Stimulated activated CD4-positive, alpha-beta T cell treated with anti-CD3 and anti-CD28 coated beads, Interleukin-12 subunit alpha, Interleukin-12 subunit beta, amount 100 ng/mL, for 48 hours (primary cell): ENCODE data around the gene TMEM150A.
"Not testable (repeated sequence)": the region's sequence is repeated elsewhere in the genome, so short reads cannot be mapped to it uniquely, and the experiment has no call there.

Source experiments
- DNase-seq, 3 donors: peaks; one replicate each; pipeline ENCODE4 v3.0.0-alpha.2; 2020; ENCODE audit warnings: low read depth in 2 of 3, low spot score in 1 of 3

Gene TMEM150A, protein sequence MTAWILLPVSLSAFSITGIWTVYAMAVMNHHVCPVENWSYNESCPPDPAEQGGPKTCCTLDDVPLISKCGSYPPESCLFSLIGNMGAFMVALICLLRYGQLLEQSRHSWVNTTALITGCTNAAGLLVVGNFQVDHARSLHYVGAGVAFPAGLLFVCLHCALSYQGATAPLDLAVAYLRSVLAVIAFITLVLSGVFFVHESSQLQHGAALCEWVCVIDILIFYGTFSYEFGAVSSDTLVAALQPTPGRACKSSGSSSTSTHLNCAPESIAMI

DNA sequence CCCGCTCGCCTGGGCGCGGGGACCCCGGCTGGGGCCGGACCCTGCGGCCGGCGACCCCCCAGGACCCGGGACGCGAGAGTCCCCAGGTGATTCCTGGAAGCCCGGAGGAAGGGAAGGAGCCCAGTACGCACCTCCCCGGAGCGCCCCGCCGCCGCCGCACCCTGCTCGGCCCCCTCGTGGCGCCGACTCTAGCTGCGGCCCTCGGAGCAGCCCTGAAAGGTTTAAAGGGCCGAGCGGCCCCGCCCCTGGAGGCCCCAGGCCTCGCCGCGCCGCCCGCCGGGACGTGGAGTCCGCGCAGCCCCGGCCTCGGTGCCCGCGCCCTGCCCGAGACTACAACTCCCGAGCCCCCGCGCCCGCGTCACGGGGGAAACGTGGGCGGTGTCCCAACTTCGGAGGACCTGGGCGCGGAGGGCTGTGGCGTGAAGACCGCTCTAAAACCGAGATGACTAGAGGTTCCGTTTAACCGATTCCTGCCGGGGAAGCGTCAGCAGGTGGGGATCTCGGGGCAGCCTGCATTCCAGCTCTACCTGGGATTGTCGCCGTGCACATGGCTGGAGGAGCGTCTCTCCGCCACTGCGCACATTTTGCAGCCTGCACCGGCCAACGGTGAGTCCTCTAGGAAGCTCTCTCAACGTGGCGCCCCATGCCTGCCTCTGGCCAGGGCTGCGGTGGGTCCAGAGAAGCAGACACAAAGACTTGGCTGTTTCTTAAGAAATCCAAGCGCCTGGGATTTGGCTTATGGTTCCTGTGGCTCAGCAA, at the start of gene TMEM150A:
Gene TMEM150A, minus strand, starts transcription at position 223 of the 759 bp plus-strand sequence. CDS start 750 bp downstream, outside the sequence.
- DNase-seq: peak; percentile 75 to 80 (median 77)

DNA sequence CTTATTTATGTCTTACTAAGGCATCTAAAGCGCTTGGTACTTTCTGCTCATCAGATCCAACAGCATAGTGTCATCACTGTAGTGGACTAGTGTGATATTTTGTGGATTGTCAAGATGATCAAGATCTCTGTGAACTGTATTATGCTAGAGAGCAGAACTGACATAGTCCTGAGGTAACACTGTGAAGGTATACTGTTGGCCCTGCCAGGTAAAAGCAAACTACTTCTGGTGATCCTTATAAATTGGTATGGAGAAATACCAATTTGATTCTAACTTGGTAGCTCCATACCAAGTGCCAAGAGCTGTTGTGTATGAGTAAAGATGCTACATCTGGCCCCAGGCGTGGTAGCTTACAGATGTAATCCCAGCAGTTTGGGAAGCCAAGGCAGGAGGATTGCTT, 49.6 kb upstream of the TMEM150A start:
- no peak for DNase-seq

DNA sequence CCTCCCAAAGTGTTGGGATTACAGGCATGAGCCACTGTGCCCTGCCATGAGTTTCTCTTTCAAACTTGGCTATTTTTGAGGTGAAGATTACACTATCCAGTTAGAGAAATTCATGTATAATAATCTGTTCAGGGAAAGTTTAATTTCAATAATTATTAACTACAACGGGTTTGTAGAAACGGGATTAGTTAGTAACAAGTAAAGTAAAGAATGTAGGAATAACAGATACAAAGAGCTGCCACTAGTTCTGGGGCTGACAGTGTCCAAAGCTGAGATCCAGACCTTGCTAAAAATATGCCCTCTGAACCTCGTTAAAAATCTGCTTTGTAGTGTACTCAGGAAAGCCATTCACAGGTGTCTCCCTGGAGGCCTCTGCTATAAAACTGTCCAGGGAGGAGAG, 48.6 kb upstream of the TMEM150A start:
- DNase-seq: no peak

DNA sequence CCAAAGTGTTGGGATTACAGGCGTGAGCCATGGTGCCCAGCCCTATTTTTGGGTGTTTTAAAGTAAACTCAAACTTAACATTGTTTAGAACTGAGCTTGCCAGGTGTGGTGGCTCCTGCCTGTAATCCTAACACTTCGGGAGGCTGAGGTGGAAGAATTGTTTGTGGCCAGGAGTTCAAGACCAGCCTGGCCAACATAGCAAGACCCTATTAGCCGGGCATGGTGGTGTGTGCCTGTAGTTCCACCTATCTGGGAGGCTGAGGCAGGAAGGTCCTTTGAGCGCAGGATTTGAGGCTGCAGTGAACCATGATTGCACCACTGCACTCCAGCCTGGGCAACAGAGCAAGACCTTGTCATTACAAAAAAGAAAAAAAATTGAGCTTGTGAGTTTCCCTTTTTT, 48.0 kb upstream of the TMEM150A start:
- DNase-seq: no peak

DNA sequence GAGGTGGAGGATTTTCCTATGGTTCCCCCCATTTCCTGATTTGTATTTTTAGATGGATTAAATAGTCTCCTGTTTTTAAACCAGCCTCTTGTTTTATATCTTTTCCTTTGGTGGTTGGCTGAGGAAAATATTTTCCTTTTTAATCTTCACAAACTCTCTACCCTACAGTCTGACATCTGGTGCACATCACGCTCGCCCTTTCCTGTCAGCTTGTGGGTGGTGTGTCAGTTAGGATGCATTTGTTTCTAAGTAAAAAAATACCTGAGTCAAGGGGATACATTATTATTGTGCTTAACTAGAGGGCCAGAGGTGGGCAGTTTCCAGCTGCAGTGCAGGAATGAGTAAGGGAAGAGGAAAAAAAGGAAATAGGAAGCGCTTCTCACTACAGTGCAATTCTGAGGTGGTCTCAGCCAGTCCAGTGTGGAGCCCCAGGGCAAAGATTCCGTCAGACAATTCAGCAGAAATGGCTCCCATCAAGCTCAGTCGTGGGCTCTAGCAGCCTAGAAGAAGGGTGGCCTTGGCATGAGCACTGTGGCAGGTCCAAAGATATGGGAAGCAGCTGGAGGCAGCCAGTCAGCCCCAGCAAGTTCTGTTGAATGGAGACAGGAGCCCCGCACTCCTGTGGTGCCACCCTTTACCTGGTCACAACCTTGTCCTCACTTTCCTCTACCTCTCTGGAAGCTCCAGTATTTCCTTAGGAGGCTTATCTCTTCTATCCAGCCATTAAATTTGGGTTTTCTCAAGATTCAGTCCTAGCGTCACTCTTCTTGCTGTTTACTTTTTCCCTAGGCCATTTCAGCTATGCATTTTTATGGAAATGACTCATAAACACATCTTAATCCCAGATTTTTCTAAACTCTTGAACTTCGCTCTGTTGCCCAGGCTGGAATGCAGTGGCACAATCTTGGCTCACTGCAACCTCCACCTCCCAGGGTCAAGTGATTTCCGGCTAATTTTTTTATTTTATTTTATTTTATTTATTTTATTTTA, 47.0 kb upstream of the TMEM150A start:
- DNase-seq: no peak

DNA sequence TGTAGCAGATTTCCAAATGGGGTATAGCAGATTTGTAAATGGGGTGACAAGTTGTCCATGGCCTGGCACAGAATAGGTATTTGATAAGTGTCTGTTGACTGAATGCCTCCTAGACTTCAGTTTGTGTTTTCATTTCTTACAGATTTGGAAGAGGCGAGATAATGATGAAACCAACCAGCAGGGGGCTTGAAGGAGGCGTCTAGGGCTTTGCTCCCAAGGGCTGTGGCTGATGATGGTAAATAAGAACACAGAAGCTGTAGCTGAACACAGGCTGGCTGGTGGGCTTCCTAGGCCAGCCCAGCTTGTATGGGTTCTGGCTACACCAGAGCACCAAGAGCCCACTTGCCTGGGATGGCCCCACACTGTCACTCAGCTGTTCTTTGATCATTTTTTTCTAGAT, 46.1 kb upstream of the TMEM150A start:
- no peak for DNase-seq

DNA sequence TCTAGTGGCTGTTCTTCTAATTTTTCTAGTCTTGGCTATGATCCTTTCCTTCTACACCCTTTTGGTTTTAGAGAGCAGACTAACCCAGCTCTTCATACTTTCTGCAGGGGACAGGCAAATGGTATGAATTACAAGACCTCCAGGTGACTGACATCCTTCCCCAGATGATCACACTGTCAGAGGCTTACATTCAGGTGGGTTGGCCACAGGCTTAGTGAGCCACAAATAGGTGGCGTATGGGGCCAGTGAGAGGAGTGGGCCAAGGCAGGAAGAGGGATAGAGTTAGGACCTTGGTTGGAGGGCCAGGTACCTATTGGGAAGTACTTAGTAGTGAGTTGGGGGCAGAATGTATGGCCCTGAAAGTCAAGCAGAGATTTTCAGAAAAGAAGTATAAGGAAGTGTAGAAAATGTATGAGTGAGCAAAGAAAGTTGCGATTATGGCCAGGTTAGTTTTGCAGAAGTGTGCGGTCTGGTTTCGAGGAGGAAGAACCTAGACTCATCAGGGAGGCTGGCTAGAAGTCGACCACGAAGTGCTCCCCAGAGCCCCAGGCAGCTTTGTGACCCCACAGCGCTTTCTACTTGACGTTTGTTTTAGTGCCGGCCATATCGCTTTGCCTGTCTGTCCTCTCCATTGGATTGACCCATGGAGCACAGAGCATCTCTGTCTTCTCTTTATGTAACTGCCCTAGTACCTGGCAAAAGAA, 45.5 kb upstream of the TMEM150A start:
- no peak for DNase-seq

DNA sequence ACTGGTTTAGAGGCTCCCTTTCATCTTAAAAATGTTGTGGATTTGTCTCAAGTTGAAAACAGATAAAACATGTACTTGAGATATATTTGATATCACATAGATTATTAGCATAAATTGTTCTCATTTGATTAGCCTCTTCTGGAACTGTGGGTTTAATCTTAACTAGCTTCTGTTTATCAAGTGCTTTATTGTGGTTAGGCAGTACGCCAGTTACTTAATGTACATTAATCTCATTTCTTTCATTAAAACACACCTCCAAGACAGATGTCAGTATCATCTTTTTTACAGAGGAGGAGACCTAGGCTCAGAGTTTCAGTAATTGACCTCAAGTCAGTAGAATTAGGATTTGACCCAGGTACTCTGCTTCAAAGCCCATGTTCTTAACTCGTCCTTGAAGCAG, 43.7 kb upstream of the TMEM150A start:
- no peak for DNase-seq

DNA sequence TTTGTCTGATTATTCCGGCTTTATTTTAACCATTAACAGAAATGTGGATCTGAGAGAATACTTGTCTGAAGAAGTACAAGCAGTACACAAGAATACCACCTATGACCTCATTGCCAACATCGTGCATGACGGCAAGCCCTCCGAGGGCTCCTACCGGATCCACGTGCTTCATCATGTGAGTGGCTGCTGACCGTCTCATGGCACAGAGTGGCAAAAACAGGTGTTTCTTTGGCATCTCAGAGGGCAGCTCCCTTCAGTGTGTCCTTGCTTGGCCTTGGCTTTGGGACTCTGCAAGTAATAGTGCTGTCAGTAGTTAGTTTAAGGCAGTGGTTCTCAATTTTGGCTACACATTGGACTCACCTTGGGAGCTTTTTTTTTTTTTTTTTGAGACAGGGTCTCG, 42.4 kb upstream of the TMEM150A start:
- DNase-seq: no peak

DNA sequence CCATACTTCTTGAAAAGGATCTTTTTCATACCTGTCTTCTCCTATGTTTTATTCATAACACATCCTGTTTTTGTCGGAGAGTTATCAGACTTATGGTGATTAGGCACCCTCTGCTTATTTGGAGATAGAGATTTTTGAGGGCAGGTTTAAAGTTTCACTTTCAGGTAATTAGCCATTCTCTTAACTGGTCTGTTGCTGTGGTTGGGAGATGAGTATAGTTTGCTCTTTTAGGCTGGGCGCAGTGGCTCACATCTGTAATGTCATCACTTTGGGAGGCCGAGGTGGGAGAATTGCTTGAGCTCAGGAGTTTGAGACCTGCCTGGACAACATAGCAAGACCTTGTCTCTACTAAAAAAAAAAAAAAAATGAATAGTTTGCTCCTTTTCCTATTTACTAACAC, 40.2 kb upstream of the TMEM150A start:
- DNase-seq: no peak

DNA sequence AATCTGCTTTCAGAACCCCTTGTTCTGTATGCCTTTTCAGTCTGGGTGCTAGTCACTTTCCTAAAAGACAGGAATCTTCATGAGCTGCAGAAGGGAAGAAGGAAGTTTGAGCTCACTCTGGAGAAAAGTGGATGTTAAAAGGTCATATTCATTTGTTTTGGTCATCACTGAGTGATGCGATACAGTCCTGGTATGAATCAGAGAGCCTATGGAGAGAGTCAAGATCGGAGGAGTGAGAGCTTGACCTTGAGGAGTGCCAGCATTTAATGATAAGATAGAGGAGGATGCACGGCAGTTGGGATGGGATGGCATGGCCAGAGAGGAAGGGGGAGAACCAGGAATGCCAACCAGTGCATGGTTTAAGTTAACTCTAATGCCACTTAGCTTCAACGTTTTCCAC, 33.1 kb upstream of the TMEM150A start:
- DNase-seq: no peak

DNA sequence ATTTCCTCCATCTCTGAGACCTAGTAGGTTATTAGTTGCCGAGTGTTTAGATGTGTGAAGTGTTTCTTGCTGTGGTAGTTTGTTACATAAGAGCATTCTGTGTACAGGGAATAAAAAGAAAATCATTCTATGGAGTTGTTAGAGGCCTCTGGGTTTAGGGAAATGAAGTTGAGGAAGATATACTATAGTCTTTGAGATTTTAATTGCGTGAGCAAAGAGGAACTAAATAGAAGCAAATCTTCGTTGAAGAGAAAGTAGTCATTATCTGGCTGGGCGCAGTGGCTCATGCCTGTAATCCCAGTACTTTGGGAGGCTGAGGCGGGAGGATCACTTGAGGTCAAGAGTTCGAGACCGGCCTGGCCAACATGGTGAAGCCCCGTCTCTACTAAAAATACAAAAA, 32.5 kb upstream of the TMEM150A start:
- DNase-seq: no peak

DNA sequence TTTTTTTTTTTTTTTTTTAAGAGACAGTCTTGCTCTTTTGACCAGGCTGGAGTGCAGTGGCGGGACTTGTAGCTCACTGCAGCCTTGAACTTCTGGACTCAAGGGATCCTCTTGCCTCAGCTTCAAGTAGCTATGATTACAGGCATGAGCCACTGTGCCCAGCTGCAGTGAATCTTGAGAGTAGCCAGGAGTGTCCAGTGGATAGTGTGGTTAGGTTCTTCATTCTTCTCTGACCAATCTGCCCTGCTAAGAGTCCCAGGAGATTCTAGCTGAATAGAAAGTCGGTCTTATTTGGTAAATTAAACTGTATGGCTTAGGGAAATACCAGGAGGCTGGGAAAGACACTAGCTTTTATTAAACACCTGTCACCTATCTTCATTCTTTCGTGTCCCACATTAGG, 28.8 kb upstream of the TMEM150A start:
- no peak for DNase-seq

DNA sequence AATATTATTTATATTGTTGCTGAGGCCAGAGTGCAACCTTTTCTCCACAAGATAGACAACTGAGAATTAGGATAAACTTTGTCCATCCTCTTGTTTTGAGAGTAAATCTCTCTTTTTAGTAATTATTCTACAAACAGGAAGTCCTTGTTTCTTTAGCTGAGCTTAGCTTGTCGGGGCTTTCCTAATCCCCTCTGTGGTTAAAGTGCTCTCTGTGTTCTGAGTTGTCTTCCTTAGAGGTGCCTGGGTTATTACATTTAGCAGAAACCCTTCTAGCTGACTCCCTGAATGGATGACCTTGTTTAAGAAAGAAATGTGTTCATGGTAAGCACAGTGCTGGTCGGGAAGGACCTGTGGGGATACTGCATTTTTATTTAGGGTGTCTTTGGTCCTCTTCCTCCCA, 26.2 kb upstream of the TMEM150A start:
- DNase-seq: no peak

DNA sequence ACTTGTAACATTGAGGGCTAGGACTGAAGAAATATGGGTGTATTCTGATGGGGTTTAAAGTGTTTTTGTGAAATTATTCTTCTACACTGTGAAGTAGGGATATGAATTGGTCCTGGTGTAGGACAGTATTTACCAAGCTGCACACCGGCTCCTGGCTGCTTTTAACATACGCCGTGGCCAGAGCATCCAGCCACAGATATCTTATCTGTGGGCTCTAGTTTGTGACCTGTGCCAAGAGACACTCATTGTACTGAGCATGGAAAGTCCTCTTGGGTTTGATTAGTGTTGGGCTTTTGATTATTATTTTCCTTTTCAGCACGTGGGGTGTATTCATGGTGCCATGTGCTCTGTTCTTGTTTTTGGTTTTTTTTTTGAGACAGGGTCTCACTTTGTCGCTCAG, 21.5 kb upstream of the TMEM150A start:
- DNase-seq: no peak

DNA sequence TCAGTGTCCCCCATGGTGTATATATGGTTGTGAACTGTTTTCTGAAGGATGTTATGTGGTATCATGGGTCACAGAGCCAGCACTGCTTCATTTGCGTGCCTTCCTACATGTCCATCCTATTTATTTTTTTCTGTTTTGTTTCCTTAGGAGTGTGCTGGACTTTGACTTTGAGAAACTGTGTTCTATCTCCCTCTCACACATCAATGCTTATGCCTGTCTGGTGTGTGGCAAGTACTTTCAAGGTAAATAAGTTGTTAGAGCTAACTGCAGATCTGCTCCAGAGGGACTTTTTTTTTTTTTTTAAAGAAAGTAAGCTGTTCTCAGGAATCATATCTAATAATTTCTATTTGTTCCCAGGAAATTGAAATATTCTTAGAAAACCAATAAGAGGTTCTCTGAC, 18.8 kb upstream of the TMEM150A start:
- no peak for DNase-seq

DNA sequence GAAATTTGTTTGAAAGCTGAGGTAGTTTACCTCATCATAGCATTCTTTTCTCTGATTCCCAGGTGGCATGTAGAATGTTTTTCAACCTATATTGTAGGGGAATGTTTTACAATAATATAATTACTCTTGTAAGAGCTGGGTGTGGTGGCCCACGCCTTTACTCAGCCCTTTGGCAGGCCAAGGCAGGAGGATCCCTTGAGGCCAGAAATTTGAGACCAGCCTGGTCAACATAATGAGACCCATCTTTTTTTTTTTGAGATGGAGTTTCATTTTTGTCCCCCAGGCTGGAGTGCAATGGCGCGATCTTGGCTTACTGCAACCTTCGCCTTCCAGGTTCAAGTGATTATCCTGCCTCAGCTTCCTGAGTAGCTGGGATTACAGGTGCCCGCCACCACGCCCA, 17.1 kb upstream of the TMEM150A start:
- DNase-seq: no peak

DNA sequence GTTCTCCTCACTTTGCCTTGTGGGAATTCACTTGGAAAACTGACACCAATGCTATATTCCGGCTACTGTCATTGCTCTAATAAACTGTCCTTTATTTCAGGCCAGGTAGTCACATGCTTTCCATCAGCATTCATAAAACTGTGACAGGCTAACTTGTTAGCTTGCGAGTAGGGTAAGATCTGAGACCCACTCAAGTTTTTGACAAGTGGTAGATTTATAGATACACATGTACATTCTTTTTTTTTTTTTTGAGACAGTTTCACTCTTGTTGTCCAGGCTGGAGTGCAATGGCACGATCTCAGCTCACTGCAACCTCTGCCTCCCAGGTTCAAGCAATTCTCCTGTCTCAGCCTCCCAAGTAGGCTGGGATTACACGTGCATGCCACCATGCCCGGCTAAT, 15.2 kb upstream of the TMEM150A start:
- not testable (repeated sequence) for DNase-seq

DNA sequence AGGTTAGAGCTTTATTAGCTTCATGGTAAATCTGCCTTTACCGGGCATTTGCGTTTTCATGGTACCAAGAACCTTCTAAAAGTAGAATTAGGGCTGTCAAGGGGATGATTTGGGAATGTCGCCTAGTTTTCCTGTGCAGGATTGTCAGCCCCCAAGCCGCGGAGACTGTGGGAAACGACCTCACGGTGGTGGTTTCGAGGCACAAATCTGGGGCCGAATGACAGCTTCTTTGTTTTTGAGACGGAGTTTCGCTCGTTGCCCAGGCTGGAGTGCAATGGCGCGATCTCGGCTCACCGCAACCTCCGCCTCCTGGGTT, 12.9 kb upstream of the TMEM150A start:
- no peak for DNase-seq

DNA sequence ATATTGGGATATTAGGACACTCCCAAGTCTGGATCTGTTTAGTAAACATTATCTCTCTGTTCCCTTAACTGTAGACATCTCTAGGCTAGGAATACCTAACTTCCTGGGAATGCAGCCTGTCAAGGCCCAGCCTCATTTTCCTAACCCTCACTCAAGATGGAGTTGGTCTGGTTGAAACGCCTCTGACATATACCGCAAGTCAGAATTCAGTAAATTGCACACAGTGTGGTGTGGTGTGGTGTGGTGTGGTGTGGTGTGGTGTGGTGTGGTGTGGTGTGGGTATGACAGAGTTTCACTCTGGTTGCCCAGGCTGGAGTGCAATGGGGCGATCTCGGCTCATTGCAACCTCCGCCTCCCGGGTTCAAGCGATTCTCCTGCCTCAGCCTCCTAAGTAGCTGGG, 12.3 kb upstream of the TMEM150A start:
- DNase-seq: not testable (repeated sequence)
